Activated CD8-positive, alpha-beta memory T cell treated with anti-CD3 and anti-CD28 coated beads, Interleukin-2, amount 10 ng/mL, durations not matched to agents 7 days and 5 days (primary cell): Measurements from ENCODE around the gene AQP9. TPM values are rescaled to one million over a fixed set of nuclear protein-coding genes. Genes with fewer than 3 reads are reported as not detected.

Experiments used
- ATAC-seq: fragments of 150-1000 bp; cut with Tn5 transposase; one replicate; pipeline ENCODE4 v1.10.0; 2021; ENCODE audit warnings: moderate library complexity
- CTCF ChIA-PET: fragments of 350-600 bp; sonication (Branson Sonifier 250); formaldehyde crosslinking; loops from one replicate; lab custom pipeline; 2021; ENCODE audit warnings: antibody characterized with exemption; lab: Charles Lee
- DNase-seq: peaks from one replicate; pipeline ENCODE4 v3.0.0-alpha.2; 2020
- H3K27ac Mint-ChIP-seq: one replicate; pipeline ENCODE4 v1.8.0; 2021; ENCODE audit warnings: mild to moderate bottlenecking, mixed read lengths
- H3K27me3 Mint-ChIP-seq: one replicate; pipeline ENCODE4 v1.8.0; 2021; ENCODE audit warnings: mixed read lengths
- H3K36me3 Mint-ChIP-seq: one replicate; pipeline ENCODE4 v1.8.0; 2021; ENCODE audit warnings: mild to moderate bottlenecking, mixed read lengths
- H3K4me1 Mint-ChIP-seq: one replicate; pipeline ENCODE4 v1.8.0; 2021; ENCODE audit warnings: mixed read lengths
- H3K4me3 Mint-ChIP-seq: one replicate; pipeline ENCODE4 v1.8.0; 2021; ENCODE audit warnings: mild to moderate bottlenecking, moderate library complexity, mixed read lengths
- H3K9me3 Mint-ChIP-seq: one replicate; pipeline ENCODE4 v1.8.0; 2022; ENCODE audit warnings: low read depth, mixed read lengths
- total RNA-seq, 2 experiments: library from RNA; stranded (reverse); gene quantifications; one replicate each; pipeline ENCODE4 v1.2.3, GENCODE V29; 2021

AQP9 gene
- total RNA-seq, 2 experiments from 2014 or later: not detected

DNA sequence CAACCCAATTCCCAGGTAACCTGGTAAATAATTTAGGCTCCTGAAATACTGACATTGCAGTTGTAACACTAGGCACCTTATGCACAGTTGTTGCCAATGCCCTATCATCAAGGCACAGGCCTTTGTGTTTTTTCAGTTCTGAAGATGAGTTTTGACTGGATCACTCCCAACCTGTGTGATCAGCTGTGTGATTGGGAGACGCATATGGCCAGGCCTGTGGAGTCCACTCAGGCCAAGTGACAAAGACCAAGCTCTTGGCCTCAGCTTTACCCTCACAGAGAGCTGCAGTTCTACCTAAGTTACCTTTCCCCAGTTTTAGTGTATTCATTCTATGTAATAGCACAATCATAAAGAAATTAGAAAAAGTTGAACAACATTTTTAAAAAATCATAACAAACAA, 19.2 kb upstream of the AQP9 start:
- DNase-seq: no peak
- Mint-ChIP-seq H3K4me1 (no peaks in the 10 kb centered on the region), H3K36me3 (no peaks in the 10 kb centered on the region), H3K27me3 (peaks cover 27% of the 10 kb centered on the region), H3K9me3 (no peaks in the 10 kb centered on the region), H3K4me3 (no peak overlapping the region), H3K27ac (no peak overlapping the region)
- no peak for ATAC-seq
- CTCF ChIA-PET: no interaction called here

DNA sequence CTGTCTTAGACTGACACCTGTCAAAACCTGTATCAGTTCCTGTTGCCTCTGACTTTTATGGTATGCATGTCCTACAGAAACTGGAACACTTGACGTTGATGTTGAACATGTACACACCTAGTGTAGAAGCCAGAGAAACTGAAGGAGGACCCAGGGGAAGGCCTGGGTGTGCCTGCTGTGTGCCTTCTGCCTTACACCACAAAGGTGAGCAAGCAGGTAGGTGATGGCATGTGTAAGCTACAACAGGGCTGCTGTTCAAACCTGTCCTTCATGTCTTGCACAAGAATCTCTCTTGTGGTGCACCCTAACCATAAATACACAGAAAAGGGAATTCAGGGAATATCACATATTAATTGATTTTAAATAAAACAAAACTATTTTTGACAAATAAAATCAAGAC, 13.6 kb upstream of the AQP9 start:
- Mint-ChIP-seq H3K36me3 (no peaks in the 10 kb centered on the region), H3K27ac (no peak overlapping the region)

DNA sequence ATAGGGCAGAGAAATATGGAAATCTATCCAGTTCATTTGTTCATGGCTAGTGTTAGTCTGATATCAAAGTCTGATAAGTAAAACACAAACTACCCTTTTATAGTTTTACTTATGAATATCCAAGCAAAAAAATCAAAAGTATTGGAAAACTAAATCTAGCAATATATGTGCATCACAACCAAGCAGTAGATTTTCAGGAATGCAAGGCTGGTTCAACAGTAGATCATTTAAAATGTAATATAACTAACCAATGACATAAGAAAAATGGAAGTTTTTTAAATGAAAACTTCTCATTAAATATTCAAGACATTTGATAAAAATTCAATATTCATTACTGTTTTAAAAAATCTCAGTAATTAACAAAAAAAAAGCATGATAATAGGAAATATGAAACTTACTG, 12.8 kb upstream of the AQP9 start:
- CTCF ChIA-PET: no interaction called here
- Mint-ChIP-seq H3K27me3 (peaks cover 12% of the 10 kb centered on the region), H3K4me3 (no peak overlapping the region), H3K9me3 (peaks cover 4% of the 10 kb centered on the region), H3K27ac (no peak overlapping the region), H3K36me3 (no peaks in the 10 kb centered on the region), H3K4me1 (no peaks in the 10 kb centered on the region)
- ATAC-seq: no peak
- DNase-seq: no peak

More for the DNA sequence above, 13.6 kb upstream of the AQP9 start:
- Mint-ChIP-seq H3K4me1 (no peaks in the 10 kb centered on the region), H3K27me3 (peaks cover 15% of the 10 kb centered on the region), H3K9me3 (peaks cover 4% of the 10 kb centered on the region), H3K4me3 (no peak overlapping the region)
- CTCF ChIA-PET: no interaction called here
- ATAC-seq (no peak), DNase-seq (no peak)

DNA sequence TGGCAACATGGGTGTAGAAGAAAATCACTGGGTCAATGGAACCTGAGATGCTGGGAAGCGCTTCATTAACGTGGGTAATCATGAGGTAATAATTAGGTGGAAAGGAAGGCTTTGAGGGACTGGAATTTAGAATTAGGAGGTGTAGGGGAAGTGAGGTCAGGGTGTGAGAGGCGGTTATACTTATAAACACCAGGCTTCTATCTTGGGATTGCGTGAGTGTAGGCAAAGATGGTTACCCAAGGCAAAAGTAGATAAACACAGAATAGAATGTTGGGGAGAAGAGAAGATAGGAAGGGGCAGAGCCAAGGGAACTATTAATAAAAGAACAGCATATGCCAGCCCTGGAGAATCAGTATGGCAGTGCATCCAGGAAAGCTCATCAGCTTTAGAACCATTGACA, 3.3 kb upstream of the AQP9 start:
- H3K4me1 Mint-ChIP-seq: no peaks in the 10 kb centered on the region
- no peaks in the 10 kb centered on the region for H3K36me3 Mint-ChIP-seq
- no peak overlapping the region for H3K27ac Mint-ChIP-seq
- DNase-seq: no peak
- no peak overlapping the region for H3K4me3 Mint-ChIP-seq
- no peak for ATAC-seq
- CTCF ChIA-PET: no interaction called here
- no peaks in the 10 kb centered on the region for H3K9me3 Mint-ChIP-seq
- H3K27me3 Mint-ChIP-seq: peaks cover 34% of the 10 kb centered on the region

DNA sequence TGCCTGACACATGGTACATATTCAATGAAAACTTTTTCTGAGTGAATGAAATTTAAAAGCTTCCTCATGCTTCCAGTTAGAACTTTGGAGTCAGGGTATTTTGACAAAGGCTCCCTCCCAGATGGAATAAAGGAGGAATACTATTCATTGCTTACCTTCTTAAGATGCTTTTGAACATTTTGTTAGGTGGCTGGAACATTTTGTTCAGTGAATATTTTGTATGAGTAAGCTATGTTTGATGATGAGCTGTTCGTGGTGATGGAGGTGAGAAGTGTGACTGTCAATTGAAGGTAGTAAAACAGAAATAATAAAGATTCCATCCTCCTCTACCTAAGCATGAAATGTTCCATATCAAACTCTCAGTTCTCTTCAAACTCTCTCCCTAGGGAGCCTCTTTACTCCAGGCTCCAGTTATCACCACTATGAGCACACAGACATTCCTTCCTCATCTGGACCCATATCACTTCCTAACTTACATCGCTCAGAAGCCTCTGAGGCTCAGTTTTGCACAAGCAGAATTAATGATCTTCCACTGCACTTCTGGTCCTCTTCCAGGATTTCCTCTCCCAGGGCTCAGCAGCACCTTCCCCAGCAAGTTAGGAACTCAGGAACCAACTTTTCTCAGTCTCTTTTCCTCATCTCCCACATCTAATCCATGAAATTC, 2.5 kb upstream of the AQP9 start:
- Mint-ChIP-seq H3K27me3 (peaks cover 34% of the 10 kb centered on the region), H3K27ac (no peak overlapping the region), H3K36me3 (no peaks in the 10 kb centered on the region), H3K4me1 (no peaks in the 10 kb centered on the region), H3K4me3 (no peak overlapping the region), H3K9me3 (no peaks in the 10 kb centered on the region)
- DNase-seq (no peak), ATAC-seq (no peak)
- CTCF ChIA-PET: no interaction called here

DNA sequence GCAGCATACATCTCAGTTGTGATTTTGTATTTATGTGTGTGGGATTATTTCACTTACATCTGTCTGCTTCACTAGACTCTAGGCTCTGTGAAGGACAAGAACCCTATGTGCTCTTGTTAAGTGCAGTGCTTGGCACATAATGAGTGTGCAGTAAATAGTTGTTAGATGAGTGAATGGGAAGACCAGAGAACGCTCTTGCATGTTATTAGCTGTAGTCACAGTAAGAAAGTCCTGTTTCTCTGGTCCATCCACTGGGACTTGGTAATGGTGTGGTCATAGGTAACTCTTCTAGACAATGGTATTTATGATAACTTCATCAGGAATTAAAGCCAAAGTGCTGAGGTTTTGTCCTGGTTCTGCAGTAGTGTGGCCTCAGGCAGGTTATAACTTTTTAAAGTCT, 1.4 kb upstream of the AQP9 start:
- Mint-ChIP-seq H3K36me3 (no peaks in the 10 kb centered on the region), H3K4me3 (no peak overlapping the region), H3K4me1 (no peaks in the 10 kb centered on the region), H3K27ac (no peak overlapping the region), H3K9me3 (no peaks in the 10 kb centered on the region), H3K27me3 (peaks cover 37% of the 10 kb centered on the region)
- CTCF ChIA-PET: no interaction called here
- ATAC-seq (no peak), DNase-seq (no peak)

DNA sequence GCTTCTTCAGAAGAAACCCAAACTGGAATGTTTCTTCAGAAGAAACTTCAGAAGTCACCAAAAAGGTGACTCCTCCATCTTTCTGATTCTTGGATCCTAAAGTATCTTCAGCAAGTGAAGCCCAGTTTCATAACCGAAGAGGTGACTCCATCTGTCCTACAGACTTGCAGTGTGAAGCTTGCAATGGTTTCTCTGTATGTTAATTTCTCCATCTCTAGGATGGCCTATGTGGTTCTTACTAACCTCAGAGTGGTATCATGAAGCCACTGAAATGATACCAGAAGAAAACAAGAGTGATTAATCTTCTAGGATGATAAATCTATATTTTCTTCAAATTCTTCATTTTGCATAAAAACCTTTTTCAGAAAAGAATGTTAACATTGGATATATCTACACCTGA, 495 bp upstream of the AQP9 start:
- no peaks in the 10 kb centered on the region for H3K9me3 Mint-ChIP-seq
- ATAC-seq: no peak
- no peak for DNase-seq
- H3K27ac Mint-ChIP-seq: no peak overlapping the region
- H3K36me3 Mint-ChIP-seq: no peaks in the 10 kb centered on the region
- no peak overlapping the region for H3K4me3 Mint-ChIP-seq
- H3K27me3 Mint-ChIP-seq: peaks cover 39% of the 10 kb centered on the region
- CTCF ChIA-PET: no interaction called here
- no peaks in the 10 kb centered on the region for H3K4me1 Mint-ChIP-seq

DNA sequence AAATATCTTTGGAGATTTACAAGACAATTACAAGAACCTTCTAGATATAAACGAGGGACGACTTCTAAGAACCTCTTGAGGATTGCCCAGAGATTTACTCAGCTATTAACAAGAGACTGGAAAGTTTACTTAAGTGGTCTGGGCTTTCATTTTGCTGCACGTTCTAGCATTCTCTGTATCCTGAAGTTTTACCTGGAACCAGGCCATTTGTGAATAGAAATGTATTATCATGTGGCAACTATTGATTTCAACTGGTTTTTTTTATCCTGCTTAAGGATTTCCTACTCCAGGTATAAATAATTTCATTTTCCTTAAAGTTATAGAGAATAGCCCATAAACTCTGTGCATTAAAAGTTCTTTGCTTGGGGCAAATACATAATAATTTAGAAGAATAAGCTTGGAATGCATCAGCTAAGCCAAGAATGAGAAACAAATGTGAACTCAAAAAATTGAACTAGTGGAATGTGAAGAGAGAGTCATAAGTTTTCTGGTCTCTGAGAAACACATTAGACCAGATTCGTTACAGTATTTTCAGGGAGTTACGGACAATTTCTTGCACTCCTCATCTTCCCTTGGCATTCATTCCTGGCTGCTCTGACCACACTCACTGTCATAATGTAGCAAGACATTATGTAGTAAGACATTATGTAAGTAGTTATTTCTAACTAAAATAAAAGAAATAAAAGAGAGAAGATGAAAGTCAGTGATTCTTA, 1.3 kb downstream of the AQP9 start:
- H3K36me3 Mint-ChIP-seq: no peaks in the 10 kb centered on the region
- ATAC-seq (no peak), DNase-seq (no peak)
- H3K4me1 Mint-ChIP-seq: no peaks in the 10 kb centered on the region
- peaks cover 43% of the 10 kb centered on the region for H3K27me3 Mint-ChIP-seq
- no peak overlapping the region for H3K27ac Mint-ChIP-seq
- no peak overlapping the region for H3K4me3 Mint-ChIP-seq
- CTCF ChIA-PET: no interaction called here
- H3K9me3 Mint-ChIP-seq: no peaks in the 10 kb centered on the region

DNA sequence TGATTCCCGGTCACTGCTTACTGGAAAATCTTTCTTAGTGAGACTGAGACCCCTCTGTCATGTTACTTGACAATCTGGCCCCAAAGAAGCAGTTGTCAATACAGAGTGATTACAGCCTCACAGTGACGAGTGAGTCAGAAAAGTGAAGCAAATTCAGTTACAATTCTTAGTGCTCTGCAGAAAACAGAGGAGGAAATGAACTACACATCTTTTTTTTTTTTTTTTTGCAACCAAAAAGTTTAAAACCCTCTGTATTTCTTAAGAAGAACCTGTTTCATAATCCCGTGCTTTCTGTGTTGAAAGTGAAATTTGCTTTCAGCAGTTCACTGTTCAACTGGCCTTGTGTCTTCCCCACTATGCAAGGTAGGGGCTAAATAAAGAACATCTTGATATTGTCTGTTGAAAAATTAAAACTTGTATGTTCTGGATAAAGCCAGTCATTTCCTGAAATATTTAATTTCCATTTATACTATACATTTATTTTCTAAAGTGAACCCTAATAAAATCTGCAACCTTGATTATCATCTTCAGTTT, 1.9 kb downstream of the AQP9 start:
- Mint-ChIP-seq H3K9me3 (no peaks in the 10 kb centered on the region), H3K27ac (no peak overlapping the region), H3K27me3 (peaks cover 40% of the 10 kb centered on the region), H3K36me3 (no peaks in the 10 kb centered on the region), H3K4me3 (no peak overlapping the region), H3K4me1 (no peaks in the 10 kb centered on the region)
- DNase-seq (no peak), ATAC-seq (no peak)
- CTCF ChIA-PET: no interaction called here

DNA sequence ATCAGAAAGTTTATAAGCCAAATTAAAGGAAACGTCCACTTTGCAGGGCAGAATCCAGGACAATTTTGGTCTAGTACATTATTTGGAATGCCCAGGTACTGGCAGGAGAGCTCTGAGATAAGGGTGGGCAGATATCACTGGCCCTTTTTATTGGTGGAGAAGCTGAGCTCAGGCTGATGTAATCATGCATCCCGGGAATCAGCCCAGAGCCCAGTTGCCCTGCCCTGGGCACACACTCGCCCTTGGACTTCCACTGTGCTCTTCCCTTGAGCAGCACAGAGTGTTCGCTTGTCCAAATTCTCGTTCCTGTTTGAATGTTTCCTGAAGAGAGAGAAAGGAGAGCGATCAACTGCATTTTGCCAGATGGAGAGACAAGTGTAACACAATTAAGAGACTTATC, 3.7 kb downstream of the AQP9 start:
- no peak for DNase-seq
- Mint-ChIP-seq H3K36me3 (no peaks in the 10 kb centered on the region), H3K4me3 (no peak overlapping the region), H3K4me1 (no peaks in the 10 kb centered on the region), H3K27ac (no peak overlapping the region), H3K27me3 (peaks cover 39% of the 10 kb centered on the region), H3K9me3 (no peaks in the 10 kb centered on the region)
- ATAC-seq: no peak
- CTCF ChIA-PET: no interaction called here

DNA sequence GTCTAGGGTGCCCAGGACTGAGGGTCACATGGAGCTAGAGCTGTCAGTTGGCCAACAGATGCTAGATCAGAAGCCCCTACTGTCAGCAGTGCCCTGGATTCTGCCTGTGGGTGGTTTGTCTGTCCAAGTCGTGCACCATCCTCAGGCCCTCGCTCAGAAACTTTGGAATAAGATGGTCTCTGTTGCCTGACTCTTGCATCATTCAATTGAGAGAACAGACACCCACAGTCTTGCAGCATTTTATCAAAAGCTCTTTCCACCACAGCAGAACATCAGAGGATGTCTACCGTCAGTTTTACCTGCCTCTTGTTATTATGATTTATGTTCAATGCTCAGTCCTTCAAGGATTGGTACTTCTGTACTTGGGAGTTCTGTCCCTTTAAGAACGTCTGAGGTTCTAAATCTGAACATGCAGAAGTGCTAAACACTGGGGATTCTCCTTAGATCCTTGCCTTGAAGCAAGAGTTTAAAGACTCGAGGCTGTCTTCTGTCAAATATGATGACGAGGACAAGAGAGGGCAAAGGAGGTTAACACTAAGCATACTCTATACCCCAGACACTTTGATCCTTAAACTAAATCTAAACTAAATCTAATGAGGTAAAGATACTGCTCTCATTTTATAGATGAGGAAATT, 4.8 kb downstream of the AQP9 start:
- no peaks in the 10 kb centered on the region for H3K36me3 Mint-ChIP-seq

DNA sequence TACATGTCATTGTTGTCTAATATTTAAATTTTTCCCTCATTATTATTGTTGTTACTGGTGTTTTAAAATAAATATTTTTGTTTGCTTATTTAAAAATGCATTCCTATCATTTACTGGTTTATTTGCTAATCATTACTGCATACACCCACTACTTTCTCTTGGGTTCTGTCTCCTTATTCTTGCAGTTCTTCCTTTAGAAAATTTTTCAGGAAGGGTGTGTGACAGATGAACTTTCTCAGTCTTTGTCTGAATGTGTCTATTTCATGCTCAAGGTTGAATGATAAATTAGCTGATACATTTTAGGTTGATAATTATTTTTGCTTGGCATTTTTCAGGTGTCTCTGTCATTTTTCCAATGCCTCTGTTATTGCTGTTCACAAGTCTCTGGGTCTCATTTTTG, 7.4 kb downstream of the AQP9 start:
- DNase-seq (no peak), ATAC-seq (no peak)
- CTCF ChIA-PET: no interaction called here
- H3K4me1 Mint-ChIP-seq: no peaks in the 10 kb centered on the region
- H3K36me3 Mint-ChIP-seq: no peaks in the 10 kb centered on the region
- H3K27me3 Mint-ChIP-seq: peaks cover 32% of the 10 kb centered on the region
- H3K9me3 Mint-ChIP-seq: no peaks in the 10 kb centered on the region
- H3K4me3 Mint-ChIP-seq: no peak overlapping the region
- H3K27ac Mint-ChIP-seq: no peak overlapping the region

More for the DNA sequence above, 4.8 kb downstream of the AQP9 start:
- no peak for DNase-seq
- Mint-ChIP-seq H3K9me3 (no peaks in the 10 kb centered on the region), H3K4me3 (no peak overlapping the region), H3K27ac (no peak overlapping the region), H3K4me1 (no peaks in the 10 kb centered on the region), H3K27me3 (peaks cover 36% of the 10 kb centered on the region)
- CTCF ChIA-PET: no interaction called here
- no peak for ATAC-seq

DNA sequence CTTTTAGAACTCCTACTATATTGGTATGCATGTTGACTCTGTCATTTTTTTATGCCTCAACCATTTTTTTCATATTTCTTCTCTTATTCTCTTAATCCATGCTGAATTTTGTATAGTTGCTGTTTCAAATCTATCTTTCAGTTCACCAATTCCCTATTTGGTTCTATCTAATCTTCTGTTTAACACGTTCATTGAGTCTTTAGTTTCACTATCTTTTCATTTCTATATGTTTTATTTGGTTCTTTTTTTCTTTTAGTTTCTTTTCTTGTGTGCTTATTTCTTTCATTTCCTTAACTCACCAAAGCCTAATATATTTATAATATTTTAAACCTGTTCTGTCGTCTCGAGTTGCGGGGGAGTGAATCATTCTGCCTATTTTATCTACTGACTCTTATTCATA, 8.0 kb downstream of the AQP9 start:
- Mint-ChIP-seq H3K36me3 (no peaks in the 10 kb centered on the region), H3K4me1 (no peaks in the 10 kb centered on the region), H3K27ac (no peak overlapping the region), H3K4me3 (no peak overlapping the region), H3K27me3 (peaks cover 30% of the 10 kb centered on the region), H3K9me3 (no peaks in the 10 kb centered on the region)
- CTCF ChIA-PET: no interaction called here
- ATAC-seq (no peak), DNase-seq (no peak)

DNA sequence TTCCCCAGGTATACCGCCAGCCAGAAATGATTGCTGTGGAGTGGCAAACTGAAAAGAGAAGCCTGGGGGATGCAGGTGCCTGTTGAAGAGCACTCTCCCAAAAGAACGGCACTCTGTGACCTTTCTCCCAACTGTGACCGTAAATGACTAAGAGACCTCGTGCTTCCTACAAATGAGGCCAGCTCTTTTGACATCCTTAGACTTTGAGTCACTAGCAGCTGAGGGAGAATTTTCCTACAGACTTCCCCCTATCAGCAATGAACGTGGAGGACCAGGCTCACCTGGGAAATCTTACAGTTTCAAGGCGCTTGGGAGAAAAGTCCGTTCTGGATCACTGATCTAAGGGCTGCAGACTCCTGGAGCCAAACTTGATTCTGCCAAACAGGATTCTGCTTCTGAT, 8.6 kb downstream of the AQP9 start:
- CTCF ChIA-PET: no interaction called here
- no peak for DNase-seq
- no peaks in the 10 kb centered on the region for H3K4me1 Mint-ChIP-seq
- peaks cover 28% of the 10 kb centered on the region for H3K27me3 Mint-ChIP-seq
- no peak for ATAC-seq
- no peak overlapping the region for H3K27ac Mint-ChIP-seq
- H3K9me3 Mint-ChIP-seq: no peaks in the 10 kb centered on the region
- no peak overlapping the region for H3K4me3 Mint-ChIP-seq
- H3K36me3 Mint-ChIP-seq: no peaks in the 10 kb centered on the region
